H1 (cell line): ENCODE results near the gene SH3RF3. TPM values are rescaled to one million over a fixed set of nuclear protein-coding genes. Genes with fewer than 3 reads are reported as not detected.
"Not testable (repeated sequence)": the region's sequence is repeated elsewhere in the genome, so short reads cannot be mapped to it uniquely, and the experiment has no call there.

ENCODE experiments used
- CTCF ChIA-PET: fragments of 300-600 bp; sonication (Branson Sonifier 250); formaldehyde crosslinking; loops from one replicate; lab custom pipeline; 2021; ENCODE audit not compliant: partially characterized antibody; lab: Charles Lee
- POLR2A ChIA-PET: fragments of 300-600 bp; sonication (Branson Sonifier 250); formaldehyde crosslinking; loops from one replicate; lab custom pipeline; 2021; ENCODE audit warnings: inconsistent platforms; ENCODE audit not compliant: partially characterized antibody; lab: Charles Lee
- DNase-seq, 2 experiments: peaks; one replicate each; pipeline versions ENCODE4 v3.0.0 to v3.0.0-alpha.2; 2010 to 2022; ENCODE audit warnings: low spot score in 2 of 2, low read depth in 1 of 2, mixed read lengths in 1 of 2
- FAIRE-seq: peaks from 2 replicates; lab custom pipeline; 2011; peaks lifted over from hg19 to GRCh38; lab: Jason Lieb, UNC
- H2AFZ ChIP-seq: 2 replicates; pipeline ENCODE4 v1.8.1; 2012; ENCODE audit warnings: low read length, inconsistent platforms
- H2AK5ac ChIP-seq: 2 replicates; pipeline ENCODE4 v1.6.1; 2013; ENCODE audit warnings: low read depth, low read length
- H2BK120ac ChIP-seq: replicated peaks from 2 replicates; pipeline ENCODE3; 2013; ENCODE audit warnings: low read depth, low read length, inconsistent platforms
- H2BK12ac ChIP-seq: 2 replicates; pipeline ENCODE4 v1.6.1; 2013; ENCODE audit warnings: low read depth, low read length
- H2BK15ac ChIP-seq: 2 replicates; pipeline ENCODE4 v1.6.1; 2013; ENCODE audit warnings: low read length
- H2BK20ac ChIP-seq: 2 replicates; pipeline ENCODE4 v1.6.1; 2013; ENCODE audit warnings: low read length
- H2BK5ac ChIP-seq: 2 replicates; pipeline ENCODE4 v1.6.1; 2013; ENCODE audit warnings: low read depth, low read length
- H3K14ac ChIP-seq: 2 replicates; pipeline ENCODE4 v1.6.1; 2013; ENCODE audit warnings: inconsistent platforms; ENCODE audit not compliant: insufficient read length
- H3K18ac ChIP-seq: 2 replicates; pipeline ENCODE4 v1.6.1; 2013; ENCODE audit warnings: low read length; ENCODE audit errors: extremely low read depth
- H3K23ac ChIP-seq: 2 replicates; pipeline ENCODE4 v1.6.1; 2013; ENCODE audit warnings: inconsistent platforms; ENCODE audit not compliant: insufficient read length
- H3K23me2 ChIP-seq: 2 replicates; pipeline ENCODE4 v1.6.1; 2013; ENCODE audit warnings: low read depth, low read length
- H3K27ac ChIP-seq: 2 replicates; pipeline ENCODE4 v1.6.1; 2011; ENCODE audit warnings: low read depth, low read length, inconsistent platforms
- H3K27me3 ChIP-seq, 4 experiments: replicated peaks in 1 of 4; 1 replicate in 1 of 4; 2 replicates in 3 of 4; pipeline versions ENCODE4 v1.6.1 to v1.8.1; 2011 to 2013; ENCODE audit warnings: low read length in 3 of 4, mild to moderate bottlenecking in 3 of 4, inconsistent platforms in 2 of 4, mixed read lengths in 2 of 4, moderate library complexity in 1 of 4; ENCODE audit not compliant: control insufficient read depth in 3 of 4, insufficient read depth in 3 of 4; ENCODE audit errors: extremely low read depth in 1 of 4
- H3K36me3 ChIP-seq, 4 experiments: 2 replicates each; pipeline versions ENCODE4 v1.6.1 to v1.8.1; 2011 to 2013; ENCODE audit warnings: mild to moderate bottlenecking in 4 of 4, low read length in 3 of 4, moderate library complexity in 2 of 4, control low read depth in 1 of 4, inconsistent platforms in 1 of 4; ENCODE audit not compliant: insufficient read depth in 4 of 4, control insufficient read depth in 2 of 4
- H3K4ac ChIP-seq: replicated peaks from 2 replicates; pipeline ENCODE3; 2013; ENCODE audit warnings: low read length, low read depth, mixed read lengths, inconsistent platforms; ENCODE audit not compliant: insufficient read length
- H3K4me1 ChIP-seq, 4 experiments: replicated peaks in 1 of 4; 1 replicate in 1 of 4; 2 replicates in 3 of 4; pipeline versions ENCODE4 v1.6.1 to v1.8.1; 2011 to 2013; ENCODE audit warnings: low read length in 3 of 4, inconsistent platforms in 2 of 4, mixed read lengths in 1 of 4; ENCODE audit not compliant: insufficient read depth in 4 of 4, control insufficient read depth in 3 of 4
- H3K4me2 ChIP-seq, 2 experiments: 2 replicates each; pipeline versions ENCODE4 v1.6.1 to v1.8.1; 2011 to 2013; ENCODE audit warnings: low read depth in 2 of 2, low read length in 2 of 2, control low read depth in 1 of 2, inconsistent platforms in 1 of 2, mild to moderate bottlenecking in 1 of 2; ENCODE audit not compliant: insufficient read depth in 1 of 2
- H3K4me3 ChIP-seq, 4 experiments: fragments of 200-600, 300-600 bp in 1 of 4; sonication (generic), shearing (Covaris generic), sonication (Bioruptor Twin) in 1 of 4; 2 replicates each; pipeline versions ENCODE4 v1.5.1 to v1.8.1; 2011 to 2016; ENCODE audit warnings: low read length in 4 of 4, low read depth in 3 of 4, control low read depth in 2 of 4, inconsistent platforms in 2 of 4, mild to moderate bottlenecking in 2 of 4, mixed read lengths in 1 of 4, moderate library complexity in 1 of 4; ENCODE audit not compliant: insufficient read depth in 2 of 4; ENCODE audit errors: extremely low read depth in 1 of 4
- H3K56ac ChIP-seq: replicated peaks from 2 replicates; pipeline ENCODE3; 2013; ENCODE audit warnings: low read depth, mild to moderate bottlenecking, mixed read lengths, low read length, inconsistent platforms; ENCODE audit not compliant: insufficient read length
- H3K79me1 ChIP-seq: 2 replicates; pipeline ENCODE4 v1.6.1; 2013; ENCODE audit warnings: low read depth, low read length, control low read depth
- H3K79me2 ChIP-seq, 2 experiments: 2 replicates each; pipeline versions ENCODE4 v1.6.1 to v1.8.1; 2012 to 2013; ENCODE audit warnings: low read length in 2 of 2, mild to moderate bottlenecking in 2 of 2, inconsistent platforms in 1 of 2; ENCODE audit not compliant: insufficient read depth in 2 of 2, control insufficient read depth in 1 of 2
- H3K9ac ChIP-seq, 4 experiments: replicated peaks in 1 of 4; 1 replicate in 1 of 4; 2 replicates in 3 of 4; pipeline versions ENCODE4 v1.6.1 to v1.8.1; 2011 to 2013; ENCODE audit warnings: low read depth in 3 of 4, low read length in 3 of 4, control low read depth in 2 of 4, mild to moderate bottlenecking in 2 of 4, moderate library complexity in 2 of 4, inconsistent platforms in 1 of 4; ENCODE audit errors: extremely low read depth in 1 of 4
- H3K9me3 ChIP-seq, 2 experiments: 2 replicates each; pipeline versions ENCODE4 v1.6.1 to v1.8.1; 2012 to 2013; ENCODE audit warnings: mild to moderate bottlenecking in 2 of 2, moderate library complexity in 2 of 2, control low read depth in 1 of 2, inconsistent platforms in 1 of 2, low read depth in 1 of 2, low read length in 1 of 2, mixed read lengths in 1 of 2; ENCODE audit not compliant: insufficient read depth in 2 of 2
- H4K20me1 ChIP-seq, 2 experiments: replicated peaks in 1 of 2; 2 replicates each; pipeline versions ENCODE3 to v1.8.1; 2011 to 2013; ENCODE audit warnings: inconsistent platforms in 2 of 2, low read length in 2 of 2, mild to moderate bottlenecking in 1 of 2; ENCODE audit not compliant: insufficient read depth in 2 of 2, control insufficient read depth in 1 of 2
- H4K5ac ChIP-seq: 2 replicates; pipeline ENCODE4 v1.6.1; 2013; ENCODE audit warnings: low read length, low read depth, mixed read lengths, inconsistent platforms; ENCODE audit not compliant: insufficient read length
- H4K8ac ChIP-seq: 2 replicates; pipeline ENCODE4 v1.8.0; 2013; ENCODE audit warnings: mild to moderate bottlenecking, moderate library complexity, low read length, inconsistent platforms; ENCODE audit not compliant: insufficient read depth; ENCODE audit errors: extremely low read depth
- H4K91ac ChIP-seq: replicated peaks from 2 replicates; pipeline ENCODE3; 2013; ENCODE audit warnings: low read length, mixed read lengths, inconsistent platforms; ENCODE audit not compliant: insufficient read length
- WGBS, 2 experiments: shearing (Covaris generic) in 1 of 2; methylation state at CpG; one replicate each; pipeline versions ENCODE4 v1.1.6 to v1.1.7; 2013 to 2015; ENCODE audit warnings: low lambda C conversion rate in 2 of 2, mixed read lengths in 2 of 2, inconsistent platforms in 1 of 2, low coverage in 1 of 2, missing lambda C conversion rate in 1 of 2; ENCODE audit not compliant: insufficient replicate concordance in 2 of 2, insufficient coverage in 1 of 2, insufficient read length in 1 of 2; ENCODE audit errors: extremely low coverage in 1 of 2, missing lambda C conversion rate in 1 of 2; 5-methylcytosine and 5-hydroxymethylcytosine counted together
- polyA plus RNA-seq, 7 experiments: library from polyadenylated mRNA; depleted of rRNA in 3 of 7; stranded (reverse) in 5 of 7; unstranded in 2 of 7; fragments of >200 nt in 5 of 7; fragments of 200-250 nt in 2 of 7; gene quantifications; 1 replicate in 5 of 7; 2 replicates in 1 of 7; 4 replicates in 1 of 7; pipeline versions ENCODE4 v1.2.1 to v1.2.3, GENCODE V29; 2011 to 2013; ENCODE audit warnings: missing spikeins in 2 of 7, mixed read lengths in 2 of 7
- total RNA-seq: library from RNA; stranded (reverse); fragmentation: NEBNext Ultra II Directional; extraction: Animal tissue kit (Norgen Biotek cat#: 25700); gene quantifications from 2 replicates; pipeline ENCODE4 v1.2.1, GENCODE V29; 2021

The SH3RF3 gene
- total and polyA plus RNA-seq, 2 of the 8 experiments (the other 6 are each of a cell fraction or from before 2014, with no cell fraction given): 0.11 to 0.65 TPM

DNA sequence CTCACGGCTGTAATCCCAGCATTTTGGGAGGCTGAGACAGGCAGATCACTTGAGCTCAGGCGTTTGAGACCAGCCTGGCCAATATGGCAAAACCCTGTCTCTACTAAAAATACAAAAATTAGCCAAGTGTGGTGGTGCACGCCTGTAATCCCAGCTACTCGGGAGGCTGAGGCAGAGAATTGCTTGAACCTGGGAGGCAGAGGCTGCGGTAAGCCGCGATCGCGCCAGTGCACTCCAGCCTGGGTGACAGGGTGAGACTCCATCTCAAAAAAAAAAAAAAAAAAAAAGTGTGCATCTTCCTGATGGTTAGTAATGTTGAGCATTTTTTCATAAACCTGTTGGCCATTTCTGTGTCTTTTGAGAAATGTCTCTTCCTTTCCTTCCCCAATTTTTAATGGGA is 92.3 kb downstream of the SH3RF3 start:
- FAIRE-seq, H3K79me1 ChIP-seq, H3K27me3 ChIP-seq, CTCF ChIA-PET, H3K9me3 ChIP-seq, H4K20me1 ChIP-seq, H3K4me3 ChIP-seq, H2BK20ac ChIP-seq, H3K36me3 ChIP-seq, H2BK15ac ChIP-seq, H2BK12ac ChIP-seq, H2BK5ac ChIP-seq, H3K4ac ChIP-seq, H3K23me2 ChIP-seq, H4K5ac ChIP-seq, H3K18ac ChIP-seq, H3K79me2 ChIP-seq, POLR2A ChIA-PET, H3K56ac ChIP-seq, H3K14ac ChIP-seq, H3K27ac ChIP-seq, H2AK5ac ChIP-seq, H2AFZ ChIP-seq, H3K4me1 ChIP-seq, H3K9ac ChIP-seq, H3K4me2 ChIP-seq, H2BK120ac ChIP-seq, DNase-seq, H3K23ac ChIP-seq, H4K8ac ChIP-seq, H4K91ac ChIP-seq: not testable (repeated sequence)
- 96% methylated on average over 4 of the region's 9 CpGs; no CpG with 5 or more reads in 1 of the 2 experiments for WGBS, 2 experiments
